ENCODE measurements around the gene MAP3K5.

The MAP3K5 gene

GRCh38 chr6:136546331-136546730 lies 245.9 kb downstream of the MAP3K5 start:
- no peak for DNase-seq (ENCODE audit: low read depth)
- no peak for TF ChIP-seq CTCF (IDR thresholded peaks at IDR 0.05; ENCODE audit: insufficient read depth, low read depth, low read length, missing control alignments)
- no peak overlapping the region for H3K4me3 ChIP-seq (ENCODE audit: low read depth, low read length)

GRCh38 chr6:136544326-136544725 lies 248.0 kb downstream of the MAP3K5 start:
- TF ChIP-seq CTCF (IDR thresholded peaks at IDR 0.05; ENCODE audit: insufficient read depth, low read depth, low read length, missing control alignments), result no peak
- no peak for DNase-seq (ENCODE audit: low read depth)
- H3K4me3 ChIP-seq (ENCODE audit: low read depth, low read length), result no peak overlapping the region

GRCh38 chr6:136541395-136541794 lies 250.9 kb downstream of the MAP3K5 start:
- no peak for DNase-seq (ENCODE audit: low read depth)
- no peak for TF ChIP-seq CTCF (IDR thresholded peaks at IDR 0.05; ENCODE audit: insufficient read depth, low read depth, low read length, missing control alignments)
- H3K4me3 ChIP-seq (ENCODE audit: low read depth, low read length), result no peak overlapping the region

- TF ChIP-seq CTCF (IDR thresholded peaks at IDR 0.05; ENCODE audit: insufficient read depth, low read depth, low read length, missing control alignments), result no peak
- no peak for DNase-seq (ENCODE audit: low read depth)
- no peak overlapping the region for H3K4me3 ChIP-seq (ENCODE audit: low read depth, low read length)
Observed at GRCh38 chr6:136539967-136540652, 252.2 kb downstream of the MAP3K5 start.

GRCh38 chr6:136538836-136539235 lies 253.4 kb downstream of the MAP3K5 start:
- no peak overlapping the region for H3K4me3 ChIP-seq (ENCODE audit: low read depth, low read length)
- no peak for DNase-seq (ENCODE audit: low read depth)
- no peak for TF ChIP-seq CTCF (IDR thresholded peaks at IDR 0.05; ENCODE audit: insufficient read depth, low read depth, low read length, missing control alignments)

- no peak for DNase-seq (ENCODE audit: low read depth)
- H3K4me3 ChIP-seq (ENCODE audit: low read depth, low read length), result no peak overlapping the region
- TF ChIP-seq CTCF (IDR thresholded peaks at IDR 0.05; ENCODE audit: insufficient read depth, low read depth, low read length, missing control alignments), result no peak
Observed at GRCh38 chr6:136535880-136536650, 256.2 kb downstream of the MAP3K5 start.
